ENCODE data around the gene FSHR. TPM values are rescaled to one million over a fixed set of nuclear protein-coding genes. Genes with fewer than 3 reads are reported as not detected.

The FSHR gene
- total and polyA plus RNA-seq, 2 donors (not counting 3 experiments of a cell fraction or from before 2014, with no cell fraction given), result not detected

DNA sequence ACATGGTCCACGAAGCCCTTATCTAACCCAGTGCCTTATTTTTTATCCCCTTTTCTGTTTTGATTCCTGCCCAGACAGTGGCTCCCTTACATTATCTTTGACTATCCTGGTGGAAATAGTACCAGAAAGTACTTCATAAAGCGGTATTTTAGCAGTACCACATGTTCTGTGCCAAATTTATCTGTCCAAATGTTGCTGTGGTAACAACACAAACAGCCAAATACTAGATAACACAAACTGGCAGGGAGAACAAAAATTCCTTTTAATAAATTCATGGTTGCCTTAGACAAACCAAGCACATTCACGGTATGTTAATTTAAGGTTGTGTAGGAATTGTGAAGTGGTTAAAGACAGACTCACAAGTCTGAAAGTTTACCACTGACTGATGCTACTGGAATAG is 210.9 kb downstream of the FSHR start:
- FAIRE-seq, result no peak
- Histone ChIP-seq H3K27ac (ENCODE audit: insufficient read depth, low read depth, low read length) (no peak overlapping the region), H3K4me1 (ENCODE audit: control insufficient read depth, extremely low read depth, insufficient read depth, low read length) (no peaks in the 10 kb centered on the region), H3K27me3 (ENCODE audit: control insufficient read depth in 2 of 2, insufficient read depth in 2 of 2, low read length in 2 of 2) (no peaks in the 10 kb centered on the region), H3K9me3 (replicated peaks; ENCODE audit: control insufficient read depth, insufficient read depth, low read length) (no peaks in the 10 kb centered on the region), H3K9ac (replicated peaks; ENCODE audit: extremely low read depth, insufficient read depth, low read length) (no peak overlapping the region), H3K79me2 (ENCODE audit: control insufficient read depth, insufficient read depth, low read length) (no peaks in the 10 kb centered on the region), H3K4me2 (ENCODE audit: insufficient read depth, low read length) (no peak overlapping the region), H3K36me3 (ENCODE audit: control insufficient read depth in 2 of 2, extremely low read depth in 1 of 2, insufficient read depth in 2 of 2, low read length in 2 of 2) (no peaks in the 10 kb centered on the region), H4K20me1 (replicated peaks; ENCODE audit: control insufficient read depth, extremely low read depth, insufficient read depth, low read length) (no peaks in the 10 kb centered on the region), H3K9me1 (replicated peaks; ENCODE audit: control insufficient read depth, extremely low read depth, insufficient read depth, low read length) (no peaks in the 10 kb centered on the region), H3K4me3 (replicated peaks in 1 of 3; ENCODE audit: insufficient read depth in 1 of 3, low read depth in 1 of 3, low read length in 3 of 3) (no peak overlapping the region), H2AFZ (ENCODE audit: low read depth, low read length) (no peak overlapping the region)
- ChIA-PET CTCF (interaction anchor here (3.7 kb wide), 1 partner anchor 1459 kb away, joined by 54 read pairs; no protein-coding TSS in a partner anchor), POLR2A (no interaction called here)
- dilution Hi-C loops (cut with MboI; ENCODE audit: extremely low pct_ligation_motif_present, low sequenced_read_pairs) (no loop called here), intact Hi-C loops (cut with micrococcal nuclease) (no loop called here)
- no TSS peak for BruUV-seq (replicated peaks)
- DNase-seq (ENCODE audit: low read depth, low spot score), result no peak
- TF ChIP-seq JUN (IDR thresholded peaks at IDR 0.05; ENCODE audit: borderline replicate concordance, insufficient read depth, insufficient read length, low read depth) (no peak), EZH2 (IDR thresholded peaks at IDR 0.05; ENCODE audit: borderline replicate concordance, low read depth, low read length, severe bottlenecking) (no peak), POLR2AphosphoS5 (IDR thresholded peaks at IDR 0.05; ENCODE audit: insufficient read depth, low read depth, low read length) (no peak), MYC (IDR thresholded peaks at IDR 0.05; ENCODE audit: low read depth, low read length) (no peak), FOS (IDR thresholded peaks at IDR 0.05; ENCODE audit: borderline replicate concordance, insufficient read depth, low read length) (no peak), POLR2A (IDR thresholded peaks at IDR 0.05; ENCODE audit: low read depth, low read length) (no peak), GATA2 (IDR thresholded peaks at IDR 0.05; ENCODE audit: insufficient read depth, insufficient read length, low read depth, low read length) (no peak)
- TF ChIP-seq, protein P1, sequence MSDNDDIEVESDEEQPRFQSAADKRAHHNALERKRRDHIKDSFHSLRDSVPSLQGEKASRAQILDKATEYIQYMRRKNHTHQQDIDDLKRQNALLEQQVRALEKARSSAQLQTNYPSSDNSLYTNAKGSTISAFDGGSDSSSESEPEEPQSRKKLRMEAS (IDR thresholded peaks at IDR 0.05; ENCODE audit: insufficient read depth, insufficient read length), result no peak
- TF ChIP-seq, protein P2, sequence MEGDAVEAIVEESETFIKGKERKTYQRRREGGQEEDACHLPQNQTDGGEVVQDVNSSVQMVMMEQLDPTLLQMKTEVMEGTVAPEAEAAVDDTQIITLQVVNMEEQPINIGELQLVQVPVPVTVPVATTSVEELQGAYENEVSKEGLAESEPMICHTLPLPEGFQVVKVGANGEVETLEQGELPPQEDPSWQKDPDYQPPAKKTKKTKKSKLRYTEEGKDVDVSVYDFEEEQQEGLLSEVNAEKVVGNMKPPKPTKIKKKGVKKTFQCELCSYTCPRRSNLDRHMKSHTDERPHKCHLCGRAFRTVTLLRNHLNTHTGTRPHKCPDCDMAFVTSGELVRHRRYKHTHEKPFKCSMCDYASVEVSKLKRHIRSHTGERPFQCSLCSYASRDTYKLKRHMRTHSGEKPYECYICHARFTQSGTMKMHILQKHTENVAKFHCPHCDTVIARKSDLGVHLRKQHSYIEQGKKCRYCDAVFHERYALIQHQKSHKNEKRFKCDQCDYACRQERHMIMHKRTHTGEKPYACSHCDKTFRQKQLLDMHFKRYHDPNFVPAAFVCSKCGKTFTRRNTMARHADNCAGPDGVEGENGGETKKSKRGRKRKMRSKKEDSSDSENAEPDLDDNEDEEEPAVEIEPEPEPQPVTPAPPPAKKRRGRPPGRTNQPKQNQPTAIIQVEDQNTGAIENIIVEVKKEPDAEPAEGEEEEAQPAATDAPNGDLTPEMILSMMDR (IDR thresholded peaks at IDR 0.05; ENCODE audit: extremely low read depth in 1 of 2, insufficient read depth in 1 of 2, low read depth in 1 of 2, low read length in 2 of 2), result no peak

Measured in endothelial cell of umbilical vein (primary cell).